Measurements from ENCODE around the gene PCK2. TPM values are rescaled to one million over a fixed set of nuclear protein-coding genes. Genes with fewer than 3 reads are reported as not detected.
A peak's percentile ranks its signal among the peaks of the same experiment; 100 is the strongest.

Gene PCK2
- total and polyA plus RNA-seq, 2 of the 13 experiments (the other 11 are each of a cell fraction or from before 2014, with no cell fraction given), result 129 to 272 TPM

GRCh38 chr14:24067133-24068082 lies 26.7 kb upstream of the PCK2 start (continued):
- no peak for TF ChIP-seq ZSCAN21 (CRISPR knock-in tag; IDR thresholded peaks at IDR 0.05; ENCODE audit: borderline replicate concordance)
- TF ChIP-seq ZNF841 (CRISPR knock-in tag; IDR thresholded peaks at IDR 0.05; ENCODE audit: borderline replicate concordance), result no peak
- TF ChIP-seq GMEB2 (CRISPR knock-in tag; IDR thresholded peaks at IDR 0.05; ENCODE audit: low read depth), result no peak
- TF ChIP-seq KLF9 (CRISPR knock-in tag; IDR thresholded peaks at IDR 0.05; ENCODE audit: low read depth), result no peak
- TF ChIP-seq RBFOX2 (IDR thresholded peaks at IDR 0.05; ENCODE audit: low read depth, low read length), result no peak
- TF ChIP-seq CSRNP2 (CRISPR knock-in tag; conservative IDR thresholded peaks at IDR 0.05; ENCODE audit: low read depth), result no peak
- TF ChIP-seq ZNF619 (CRISPR knock-in tag; IDR thresholded peaks at IDR 0.05), result 0 out of 2 replicates have a peak, but pooled peaks have one; percentile 21
- TF ChIP-seq THYN1 (CRISPR knock-in tag; IDR thresholded peaks at IDR 0.05; ENCODE audit: borderline replicate concordance, low read depth), result no peak
- TF ChIP-seq ZNF274 (CRISPR knock-in tag; IDR thresholded peaks at IDR 0.05), result no peak
- no peak for TF ChIP-seq JUNB (CRISPR knock-in tag; IDR thresholded peaks at IDR 0.05; ENCODE audit: borderline replicate concordance)
- no peak for TF ChIP-seq CHD4 (IDR thresholded peaks at IDR 0.05; ENCODE audit: borderline replicate concordance, low read length)
- no peak for TF ChIP-seq HNF4G (IDR thresholded peaks at IDR 0.05; ENCODE audit: borderline replicate concordance, low read depth, low read length)
- TF ChIP-seq HNF4G (CRISPR knock-in tag; IDR thresholded peaks at IDR 0.05; ENCODE audit: borderline replicate concordance, low read depth), result peak; percentile 41; the same call in 1 of the 2 replicates
- no peak for TF ChIP-seq JDP2 (CRISPR knock-in tag; IDR thresholded peaks at IDR 0.05; ENCODE audit: borderline replicate concordance)
- no peak for TF ChIP-seq ZC3H4 (CRISPR knock-in tag; IDR thresholded peaks at IDR 0.05; ENCODE audit: borderline replicate concordance)
- no peak for TF ChIP-seq SKI (IDR thresholded peaks at IDR 0.05; ENCODE audit: partially characterized antibody)
- TF ChIP-seq NPAS2 (CRISPR knock-in tag; IDR thresholded peaks at IDR 0.05; ENCODE audit: borderline replicate concordance), result no peak
- TF ChIP-seq ZNF343 (CRISPR knock-in tag; IDR thresholded peaks at IDR 0.05), result no peak
- TF ChIP-seq MZF1 (CRISPR knock-in tag; IDR thresholded peaks at IDR 0.05; ENCODE audit: borderline replicate concordance), result 0 out of 2 replicates have a peak, but pooled peaks have one; percentile 45
- peak; percentile 92; the same call in 1 of the 2 replicates for TF ChIP-seq ZBTB42 (CRISPR knock-in tag; IDR thresholded peaks at IDR 0.05)
- peak; percentile 8 to 52; a peak in 1 of 4 replicates for TF ChIP-seq HMGXB4 (CRISPR knock-in tag; IDR thresholded peaks at IDR 0.05; ENCODE audit: borderline replicate concordance in 1 of 2, low read depth in 1 of 2)
- TF ChIP-seq WIZ (CRISPR knock-in tag; IDR thresholded peaks at IDR 0.05), result 0 out of 2 replicates have a peak, but pooled peaks have one; percentile 64
- TF ChIP-seq RARA (CRISPR knock-in tag; IDR thresholded peaks at IDR 0.05), result peak; percentile 43; the same call in 1 of the 2 replicates
